HCT116 (cell line): Measurements from ENCODE around the gene ELAPOR1. TPM values are rescaled to one million over a fixed set of nuclear protein-coding genes. Genes with fewer than 3 reads are reported as not detected.

ENCODE experiments used
- ATAC-seq: fragments of 200-7000 bp; cut with Tn5 transposase; 2 replicates; pipeline ENCODE4 v1.9.1; 2020; ENCODE audit warnings: mild to moderate bottlenecking, moderate library complexity
- BruUV-seq: library from RNA; stranded (reverse); fragments of 400-500 nt; replicated peaks from 2 replicates; lab custom pipeline; 2021; lab: Mats Ljungman, UMichigan
- CTCF ChIA-PET: fragments of 300-600 bp; sonication (Branson Sonifier 250); formaldehyde crosslinking; loops from one replicate; lab custom pipeline; 2021; ENCODE audit warnings: antibody characterized with exemption; lab: Charles Lee
- POLR2A ChIA-PET: fragments of 300-600, 350-600 bp; sonication (Branson Sonifier 250); formaldehyde crosslinking; loops from one replicate; lab custom pipeline; 2021; ENCODE audit warnings: antibody characterized with exemption; lab: Charles Lee
- RAD21 ChIA-PET, 2 experiments: fragments of 300-600 bp; sonication (Branson Sonifier 250); formaldehyde crosslinking; loops; one replicate each; lab custom pipeline; 2023; ENCODE audit warnings: low total read pairs in 2 of 2; ENCODE audit not compliant: uncharacterized antibody in 2 of 2, unreplicated experiment in 2 of 2, low non-redundant PET in 1 of 2; lab: Charles Lee
- DNase-seq: peaks from one replicate; pipeline ENCODE4 v3.0.0-alpha.2; 2010; ENCODE audit warnings: low read depth, low spot score
- H2AFZ ChIP-seq: fragments of 200-600 bp; shearing (Covaris generic), sonication (generic); 2 replicates; pipeline ENCODE4 v1.6.1; 2017; ENCODE audit warnings: low read depth, mixed run types, mixed read lengths, antibody characterized with exemption, low read length; ENCODE audit not compliant: poor library complexity, severe bottlenecking
- H3K27ac ChIP-seq: 2 replicates; pipeline ENCODE4 v1.5.1; 2012; ENCODE audit warnings: low read depth, low read length
- H3K27me3 ChIP-seq: fragments of 200-600 bp; sonication (generic); 2 replicates; pipeline ENCODE4 v1.6.1; 2016; ENCODE audit warnings: mixed run types, low read length, mixed read lengths; ENCODE audit not compliant: insufficient read depth
- H3K36me3 ChIP-seq, 2 experiments: fragments of 200-500 bp in 1 of 2; fragments of 200-600 bp in 1 of 2; sonication (Bioruptor generic) in 1 of 2; sonication (generic) in 1 of 2; 2 replicates each; pipeline versions ENCODE4 v1.5.1 to v1.6.1; 2014 to 2016; ENCODE audit warnings: low read length in 2 of 2, inconsistent platforms in 1 of 2, mixed read lengths in 1 of 2, mixed run types in 1 of 2; ENCODE audit not compliant: insufficient read depth in 2 of 2, control insufficient read depth in 1 of 2
- H3K4me1 ChIP-seq, 2 experiments: fragments of 200-600 bp in 1 of 2; sonication (generic) in 1 of 2; 2 replicates each; pipeline versions ENCODE4 v1.5.1 to v1.6.1; 2012 to 2017; ENCODE audit warnings: low read length in 2 of 2, inconsistent platforms in 1 of 2, mild to moderate bottlenecking in 1 of 2, mixed read lengths in 1 of 2, mixed run types in 1 of 2, moderate library complexity in 1 of 2; ENCODE audit not compliant: insufficient read depth in 2 of 2, control insufficient read depth in 1 of 2
- H3K4me2 ChIP-seq: fragments of 200-600 bp; sonication (generic); 2 replicates; pipeline ENCODE4 v1.6.1; 2017; ENCODE audit warnings: mixed run types, low read length, mixed read lengths
- H3K4me3 ChIP-seq, 2 experiments: fragments of 200-600 bp in 1 of 2; sonication (generic) in 1 of 2; replicated peaks in 1 of 2; 2 replicates each; pipeline ENCODE4 v1.5.1; 2011 to 2016; ENCODE audit warnings: low read length in 2 of 2, control low read depth in 1 of 2, low read depth in 1 of 2, mild to moderate bottlenecking in 1 of 2, mixed read lengths in 1 of 2, mixed run types in 1 of 2
- H3K79me2 ChIP-seq: fragments of 200-600 bp; sonication (generic); 2 replicates; pipeline ENCODE4 v1.6.1; 2017; ENCODE audit warnings: mild to moderate bottlenecking, mixed run types, low read length, moderate library complexity, mixed read lengths; ENCODE audit not compliant: insufficient read depth
- H3K9ac ChIP-seq: fragments of 200-600 bp; sonication (generic); 2 replicates; pipeline ENCODE4 v1.6.1; 2016; ENCODE audit warnings: low read length, mixed read lengths
- H3K9me2 ChIP-seq: fragments of 200-600 bp; sonication (generic), shearing (Covaris generic); 2 replicates; pipeline ENCODE4 v1.6.1; 2017; ENCODE audit warnings: mixed run types, mild to moderate bottlenecking, moderate library complexity; ENCODE audit not compliant: insufficient read depth
- H3K9me3 ChIP-seq, 2 experiments: fragments of 200-500 bp in 1 of 2; fragments of 200-600 bp in 1 of 2; sonication (Bioruptor generic) in 1 of 2; sonication (generic) in 1 of 2; 2 replicates each; pipeline ENCODE4 v1.6.1; 2014 to 2017; ENCODE audit warnings: low read length in 2 of 2, mixed read lengths in 2 of 2, inconsistent platforms in 1 of 2, low read depth in 1 of 2, mild to moderate bottlenecking in 1 of 2, mixed run types in 1 of 2, moderate library complexity in 1 of 2; ENCODE audit not compliant: control insufficient read depth in 1 of 2, insufficient read depth in 1 of 2
- H4K20me1 ChIP-seq: fragments of 200-600 bp; sonication (generic), shearing (Covaris generic); 2 replicates; pipeline ENCODE4 v1.6.1; 2017; ENCODE audit warnings: mixed run types, mild to moderate bottlenecking, moderate library complexity; ENCODE audit not compliant: insufficient read depth
- CEBPB ChIP-seq: IDR thresholded peaks from 2 replicates; pipeline ENCODE4 v1.6.1; 2012; ENCODE audit warnings: low read depth
- CTCF ChIP-seq, 3 experiments: fragments of 200-600 bp in 1 of 3; sonication (generic) in 1 of 3; IDR thresholded peaks in 2 of 3; conservative IDR thresholded peaks in 1 of 3; 2 replicates each; pipeline ENCODE4 v1.5.1; 2012 to 2017; ENCODE audit warnings: low read depth in 2 of 3, low read length in 2 of 3, antibody characterized with exemption in 1 of 3, borderline replicate concordance in 1 of 3, control low read depth in 1 of 3, mild to moderate bottlenecking in 1 of 3, mixed read lengths in 1 of 3, mixed run types in 1 of 3, moderate library complexity in 1 of 3; ENCODE audit not compliant: insufficient read depth in 1 of 3
- ELF1 ChIP-seq: IDR thresholded peaks from 2 replicates; pipeline ENCODE4 v1.6.1; 2012; ENCODE audit warnings: low read depth, borderline replicate concordance
- POLR2AphosphoS5 ChIP-seq: IDR thresholded peaks from 2 replicates; pipeline ENCODE4 v1.6.1; 2011; ENCODE audit warnings: mild to moderate bottlenecking, low read depth, low read length, moderate library complexity
- RAD21 ChIP-seq: IDR thresholded peaks from 2 replicates; pipeline ENCODE4 v1.6.1; 2012; ENCODE audit warnings: low read depth, mild to moderate bottlenecking
- REST ChIP-seq: IDR thresholded peaks from 2 replicates; pipeline ENCODE4 v1.6.1; 2012; ENCODE audit warnings: low read depth
- SIN3A ChIP-seq: IDR thresholded peaks from 2 replicates; pipeline ENCODE4 v1.6.1; 2012; ENCODE audit warnings: low read depth
- TCF7L2 ChIP-seq: IDR thresholded peaks from 2 replicates; pipeline ENCODE4 v1.7.0; 2011; ENCODE audit warnings: borderline replicate concordance, inconsistent platforms; ENCODE audit not compliant: insufficient read depth, insufficient read length; ENCODE audit errors: extremely low read depth
- ZFX ChIP-seq: fragments of 450-650 bp; IDR thresholded peaks from 2 replicates; pipeline ENCODE4 v1.6.1; 2017
- ZNF274 ChIP-seq: fragments of 200-500 bp; sonication (Bioruptor generic); IDR thresholded peaks from 2 replicates; pipeline ENCODE4 v1.6.1; 2014; ENCODE audit warnings: mild to moderate bottlenecking, low read depth, low read length, inconsistent platforms
- intact Hi-C: fragments of 100-400 bp; cut with micrococcal nuclease; formaldehyde crosslinking; loops from 2 replicates; pipeline ENCODE4 v1.10.0; 2022
- total RNA-seq: library from RNA; stranded (reverse); gene quantifications from one replicate; pipeline ENCODE4 v1.2.1, GENCODE V29; 2021; ENCODE audit not compliant: unreplicated experiment

Gene ELAPOR1
- total RNA-seq, 1 experiment from 2014 or later: 0.57 TPM

GRCh38 chr1:109133815-109134214 is 19.9 kb downstream of the ELAPOR1 start:
- H3K36me3 ChIP-seq: no peaks in the 10 kb centered on the region
- no peak for TF ChIP-seq ZFX
- TF ChIP-seq RAD21: no peak
- no peak for TF ChIP-seq CTCF (IDR thresholded peaks at IDR 0.05 in 2 of 3, conservative IDR thresholded peaks at IDR 0.05 in 1 of 3; ENCODE audit: borderline replicate concordance in 1 of 3, insufficient read depth in 1 of 3, low read depth in 2 of 3, low read length in 2 of 3)
- no peak for TF ChIP-seq TCF7L2
- no peak for TF ChIP-seq POLR2AphosphoS5
- TF ChIP-seq SIN3A: no peak
- no peak for TF ChIP-seq REST
- TF ChIP-seq ZNF274: no peak
- no peak for TF ChIP-seq ELF1
- TF ChIP-seq CEBPB: no peak
- no peaks in the 10 kb centered on the region for H3K9me3 ChIP-seq
- no peaks in the 10 kb centered on the region for H3K4me1 ChIP-seq
- intact Hi-C loops: no loop called here
- no peak overlapping the region for H3K4me3 ChIP-seq
- H3K27me3 ChIP-seq: no peaks in the 10 kb centered on the region
- H3K27ac ChIP-seq: no peak overlapping the region
- RAD21 ChIA-PET: no interaction called here
- no peak overlapping the region for H2AFZ ChIP-seq
- BruUV-seq: no TSS peak
- H3K9me2 ChIP-seq: no peaks in the 10 kb centered on the region; the same call in 1 of the 2 replicates
- no peaks in the 10 kb centered on the region for H4K20me1 ChIP-seq
- POLR2A ChIA-PET: no interaction called here
- H3K4me2 ChIP-seq: no peak overlapping the region
- CTCF ChIA-PET: interaction anchor here (1.4 kb wide), 1 partner anchor 21 kb away, joined by 3 read pairs; no protein-coding TSS in a partner anchor
- no peak for ATAC-seq
- no peak for DNase-seq
- H3K79me2 ChIP-seq: no peaks in the 10 kb centered on the region
- H3K9ac ChIP-seq: no peak overlapping the region
